Measurements from ENCODE around the gene CCDC146.

Gene CCDC146

DNA sequence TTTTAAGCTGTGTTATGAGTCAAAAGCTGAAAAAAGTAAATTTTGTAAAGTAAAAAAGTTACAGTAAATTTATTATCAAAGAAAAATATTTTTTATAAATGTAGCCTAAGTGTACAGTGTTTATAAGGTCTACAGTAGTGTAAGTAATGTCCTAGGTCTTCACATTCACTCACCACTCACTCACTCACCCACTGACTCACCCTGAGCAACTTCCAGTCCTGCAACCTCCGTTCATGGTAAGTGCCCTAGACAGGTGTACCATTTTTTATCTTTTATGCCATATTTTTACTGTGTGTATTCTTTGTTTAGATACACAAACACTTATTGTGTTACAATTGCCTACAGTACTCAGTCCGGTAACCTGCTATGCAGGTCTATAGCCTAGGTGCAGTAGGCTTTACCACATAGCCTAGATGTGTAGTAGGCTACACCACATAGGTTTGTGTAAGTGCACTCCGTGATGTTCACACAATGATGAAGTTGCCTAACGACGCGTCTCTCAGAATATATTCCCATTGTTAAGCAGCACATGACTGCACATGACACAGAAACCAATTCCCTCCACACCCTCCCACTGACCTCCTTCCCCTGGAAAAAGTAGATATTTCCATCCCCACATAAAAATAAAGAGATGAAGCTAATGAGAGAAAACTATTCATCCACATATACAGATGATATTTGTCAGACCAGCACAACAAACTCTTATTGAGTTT, 122.0 kb downstream of the CCDC146 start:
- DNase-seq (ENCODE audit: low read depth) = no peak

DNA sequence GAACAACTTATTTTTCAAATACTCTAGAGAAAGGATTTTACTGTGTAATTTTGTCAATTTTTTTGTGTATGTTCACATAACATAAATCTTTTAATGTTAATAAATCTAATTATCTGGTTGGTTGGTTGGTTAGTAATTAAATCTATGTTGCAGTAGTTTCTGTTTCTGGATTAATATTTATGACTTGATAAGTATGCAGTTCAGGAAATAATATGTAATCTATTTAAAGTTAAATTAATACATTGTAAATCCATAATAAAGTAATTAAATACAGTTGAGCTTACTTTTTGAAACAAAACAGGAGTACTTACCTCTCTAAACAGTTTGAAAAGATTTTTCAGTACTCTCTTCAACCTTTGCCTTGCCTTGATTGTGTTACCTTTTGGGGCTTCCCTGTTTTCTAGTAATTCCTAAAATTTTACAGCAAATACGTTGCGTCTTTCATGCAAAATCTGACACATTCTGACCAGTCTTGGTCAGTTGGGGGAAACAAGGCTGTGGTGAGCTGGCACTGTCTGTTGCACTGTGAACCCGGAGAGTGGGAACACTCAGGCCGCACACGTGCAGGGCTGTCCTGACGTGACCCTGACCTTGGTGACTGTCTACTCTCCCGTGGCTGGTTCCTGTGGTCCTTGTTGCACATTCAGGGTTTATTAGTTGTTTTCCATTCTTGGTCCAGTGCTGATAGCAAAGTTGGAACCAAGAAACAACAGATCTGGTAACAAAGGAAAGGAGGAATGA, 122.8 kb downstream of the CCDC146 start:
- no peak for DNase-seq (ENCODE audit: low read depth)

- no peak for DNase-seq (ENCODE audit: low read depth)
These were observed 123.7 kb downstream of the CCDC146 start for GRCh38 chr7:77246026-77246640.

GRCh38 chr7:77247206-77247850, 124.9 kb downstream of the CCDC146 start:
- DNase-seq (ENCODE audit: low read depth) = peak; percentile 72

DNA sequence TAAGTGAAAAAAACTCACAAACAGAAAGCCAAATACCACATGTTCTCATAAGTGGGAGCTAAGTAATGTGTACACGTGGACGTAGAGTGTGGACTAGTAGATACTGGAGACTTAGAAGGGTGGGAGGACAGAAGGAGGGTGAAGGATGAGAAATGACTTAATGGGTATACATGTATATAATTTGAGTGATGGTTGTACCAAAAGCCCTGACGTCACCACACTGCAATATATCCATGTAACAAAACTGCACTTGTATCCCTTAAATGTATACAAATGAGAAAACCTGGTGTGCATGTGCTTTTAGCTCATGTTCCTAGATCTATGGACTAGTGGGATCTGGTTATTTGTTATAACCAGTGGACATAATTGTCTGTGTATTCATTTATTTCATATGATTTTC, 125.7 kb downstream of the CCDC146 start:
- no peak for DNase-seq (ENCODE audit: low read depth)

- DNase-seq (ENCODE audit: low read depth) = no peak
These were observed 130.1 kb downstream of the CCDC146 start for GRCh38 chr7:77252506-77252905.

DNA sequence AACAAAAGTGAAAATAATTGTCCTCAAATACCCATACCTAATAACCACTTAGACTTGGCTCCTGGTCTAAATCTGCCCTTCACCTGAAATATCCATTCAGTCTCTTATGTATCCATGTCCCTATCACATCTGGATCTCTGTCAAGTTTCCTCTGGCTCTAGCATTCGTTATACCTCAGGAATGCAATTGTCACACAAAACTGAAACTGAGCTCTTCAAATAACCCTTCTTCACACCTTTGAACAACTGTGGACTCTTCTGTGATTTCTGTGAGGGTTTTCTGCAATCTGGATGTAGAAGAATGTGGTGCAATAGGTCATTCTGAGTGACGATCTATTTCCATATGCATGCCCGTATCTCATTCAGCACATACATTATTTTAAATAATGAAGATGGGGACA, 130.7 kb downstream of the CCDC146 start:
- DNase-seq (ENCODE audit: low read depth) = no peak

DNA sequence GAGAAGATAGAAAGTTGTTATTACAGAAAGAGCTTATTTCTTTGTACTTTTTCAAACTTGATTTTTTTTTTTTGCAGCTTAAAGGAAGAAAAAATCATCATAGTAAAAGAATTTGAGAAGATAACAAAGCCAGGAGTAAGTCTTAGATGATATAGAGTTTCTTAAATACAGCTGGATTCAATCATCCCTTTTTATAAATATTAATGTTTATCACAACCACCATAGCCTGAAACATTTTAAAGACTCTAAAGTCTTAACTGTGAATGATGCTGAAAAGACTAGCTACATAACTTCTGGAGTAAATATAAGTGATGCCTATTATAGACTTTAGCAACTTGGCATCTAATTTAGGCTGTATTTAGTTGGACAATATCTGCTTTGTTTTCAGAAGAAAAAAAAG, 132.0 kb downstream of the CCDC146 start:
- DNase-seq (ENCODE audit: low read depth) = no peak

DNA sequence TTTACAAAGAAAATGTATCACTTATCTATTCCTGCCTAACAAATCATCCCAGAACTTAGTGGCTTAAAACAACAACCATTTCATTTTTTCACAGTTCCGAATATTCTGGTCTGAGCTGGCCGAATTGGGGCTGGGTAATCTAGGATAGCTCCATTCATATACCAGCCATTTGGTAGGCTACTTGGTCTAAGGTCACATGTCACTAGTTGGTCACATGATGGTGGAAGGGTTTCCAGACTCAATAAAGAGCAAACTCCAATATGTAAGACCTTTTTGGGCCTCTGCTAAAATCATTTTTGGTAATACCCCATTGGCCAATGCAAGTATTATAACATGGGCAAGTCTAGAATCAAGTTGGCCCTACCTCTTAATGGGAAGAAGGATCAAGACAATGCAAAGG, 132.5 kb downstream of the CCDC146 start:
- DNase-seq (ENCODE audit: low read depth) = no peak

- DNase-seq (ENCODE audit: low read depth) = peak; percentile 81
These were observed 135.6 kb downstream of the CCDC146 start for GRCh38 chr7:77258014-77258413.

DNA sequence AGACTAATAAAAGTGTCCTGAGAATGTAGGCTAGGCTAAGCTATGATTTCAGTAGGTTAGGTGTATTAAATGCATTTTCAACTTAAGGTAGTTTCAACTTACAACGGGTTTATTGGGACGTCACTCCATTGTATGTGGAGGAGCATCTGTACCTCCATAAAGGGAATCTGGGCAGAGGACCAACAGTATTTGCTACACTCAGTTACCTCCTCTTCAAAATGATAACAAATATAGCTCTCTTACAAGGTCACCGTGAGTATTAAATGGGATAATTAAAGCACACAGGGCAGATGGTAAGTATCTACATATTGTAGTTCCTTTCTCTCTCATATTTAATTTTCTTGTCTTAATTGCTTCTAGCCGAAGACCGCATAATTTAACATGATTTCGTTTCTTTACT, 136.2 kb downstream of the CCDC146 start:
- no peak for DNase-seq (ENCODE audit: low read depth)

- peak; percentile 36 for DNase-seq (ENCODE audit: low read depth)
These were observed 139.9 kb downstream of the CCDC146 start for GRCh38 chr7:77262316-77262715.

DNA sequence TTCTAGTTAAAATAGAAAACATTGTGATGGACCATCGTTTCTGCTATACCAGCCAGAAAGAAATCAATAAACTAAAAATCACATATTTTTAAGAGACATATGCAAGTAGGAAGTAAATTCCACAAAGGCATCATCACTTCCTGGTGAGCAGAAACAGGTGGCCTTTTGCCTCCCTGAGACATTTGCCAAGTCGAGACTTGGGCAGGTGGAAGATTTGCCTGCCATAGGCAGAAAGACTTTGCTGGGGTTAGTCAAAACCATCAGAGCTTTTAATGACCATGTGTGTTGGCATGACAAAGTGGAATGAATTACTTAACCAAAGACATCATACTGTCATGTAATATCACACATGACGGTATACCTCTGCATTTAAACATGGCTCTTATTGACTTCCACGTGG, 143.3 kb downstream of the CCDC146 start:
- DNase-seq (ENCODE audit: low read depth) = no peak

GRCh38 chr7:77266291-77266794, 143.9 kb downstream of the CCDC146 start:
- DNase-seq (ENCODE audit: low read depth) = peak; percentile 37

DNA sequence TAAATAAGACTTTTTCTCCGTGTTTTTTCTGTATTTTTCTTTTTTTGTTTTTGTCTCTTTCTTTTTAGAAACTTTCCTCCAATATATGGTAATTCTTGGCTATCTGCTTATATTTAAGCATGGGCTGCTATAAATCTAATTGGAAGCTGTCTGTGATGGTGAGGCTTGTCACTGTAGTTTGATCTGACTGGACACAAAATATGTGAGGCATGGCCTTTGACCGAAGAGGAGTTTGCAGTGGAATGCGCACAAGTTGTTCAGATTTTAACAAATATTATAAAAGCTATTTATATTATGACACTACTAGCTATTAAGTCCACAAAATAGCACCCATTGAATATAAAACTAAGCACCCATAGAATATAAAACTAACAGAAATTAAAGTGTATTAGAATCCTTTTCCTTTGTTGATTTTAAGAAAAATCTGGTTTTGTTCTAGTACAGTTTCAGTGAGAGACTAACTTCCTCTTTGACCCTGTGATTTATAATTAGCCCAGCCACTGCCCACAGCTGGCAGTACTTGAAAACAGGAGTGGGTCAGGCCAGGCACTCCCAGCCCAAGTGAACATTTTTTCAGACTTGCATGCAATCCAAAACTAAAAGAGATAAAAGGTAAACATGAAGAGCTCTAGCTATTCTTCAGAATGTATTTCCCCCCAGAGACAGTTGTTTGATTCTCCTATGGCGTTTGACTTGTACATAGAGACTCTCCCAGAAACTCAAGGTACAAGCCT, 147.1 kb downstream of the CCDC146 start:
- peak; percentile 30 for DNase-seq (ENCODE audit: low read depth)

- DNase-seq (ENCODE audit: low read depth) = no peak
These were observed 147.7 kb downstream of the CCDC146 start for GRCh38 chr7:77270094-77270480.

DNA sequence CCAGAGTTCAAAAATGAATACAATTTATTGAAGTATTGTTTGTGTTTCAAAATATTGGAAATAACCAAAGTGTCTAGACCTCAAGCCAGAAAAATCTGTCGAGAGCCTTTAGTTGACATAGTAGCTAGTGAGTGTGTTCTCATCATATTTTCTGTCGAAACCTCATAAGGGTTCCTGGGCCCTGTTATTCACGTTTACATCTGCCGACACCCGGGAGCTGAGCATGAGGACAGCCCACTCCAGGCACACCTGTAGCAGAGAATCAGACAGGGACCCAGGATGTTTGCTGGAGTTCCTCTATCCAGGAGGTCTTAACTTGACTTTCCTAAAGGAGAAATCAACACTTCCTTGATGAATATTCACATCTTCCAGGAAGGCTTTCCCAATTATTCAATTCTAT, 149.4 kb downstream of the CCDC146 start:
- DNase-seq (ENCODE audit: low read depth) = no peak

DNA sequence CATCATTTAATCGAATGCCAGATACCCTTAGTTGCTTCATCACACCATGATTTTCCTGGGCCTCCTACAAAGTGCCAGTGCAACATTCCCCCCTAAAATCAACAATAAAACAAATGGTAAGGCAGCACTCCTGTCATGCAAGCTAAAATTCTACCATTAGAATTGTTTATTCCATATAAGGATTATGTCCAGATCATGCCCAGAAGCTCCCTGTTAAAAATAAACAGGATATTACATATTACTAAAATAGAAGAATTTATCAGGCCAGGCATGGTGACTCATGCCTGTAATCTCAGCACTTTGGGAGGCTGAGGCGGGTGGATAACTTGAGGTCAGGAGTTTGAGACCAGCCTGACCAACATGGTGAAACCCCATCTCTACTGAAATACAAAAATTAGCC, 153.2 kb downstream of the CCDC146 start:
- peak; percentile 71 for DNase-seq (ENCODE audit: low read depth)

- peak; percentile 46 for DNase-seq (ENCODE audit: low read depth)
These were observed 153.7 kb downstream of the CCDC146 start for GRCh38 chr7:77276120-77276519.

DNA sequence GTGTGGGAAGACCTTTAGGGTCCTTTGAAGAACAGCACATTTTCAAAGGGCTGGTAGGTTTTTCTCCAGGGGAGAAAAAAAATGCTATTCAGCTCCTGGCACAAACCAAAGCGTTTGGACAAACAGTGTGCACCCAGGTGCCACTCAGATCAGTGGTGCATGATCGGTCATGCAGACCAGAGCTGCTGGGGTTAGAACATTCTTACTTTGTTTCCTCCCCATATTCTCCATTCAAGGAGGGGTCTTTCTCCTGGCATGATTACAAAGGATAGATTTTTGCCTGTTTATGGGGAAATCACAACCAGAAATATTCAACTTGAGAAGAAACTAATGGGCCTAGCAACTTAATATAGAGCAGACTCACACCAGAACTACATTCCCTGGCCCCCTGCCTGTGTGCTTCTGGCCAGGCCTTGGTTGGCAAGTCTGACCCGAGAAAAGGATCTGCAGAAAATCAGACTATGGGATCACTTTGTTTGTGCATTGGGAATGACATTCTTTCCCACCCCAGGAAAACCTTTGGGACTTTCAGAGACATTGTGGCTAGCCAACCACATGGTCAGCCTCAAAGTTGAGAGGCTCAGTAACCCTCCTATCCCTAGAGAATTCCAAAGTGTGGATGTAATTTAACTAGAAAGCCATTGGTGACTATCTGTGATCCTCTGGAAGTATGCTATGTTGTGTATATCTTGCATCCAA, 159.5 kb downstream of the CCDC146 start:
- no peak for DNase-seq (ENCODE audit: low read depth)

GRCh38 chr7:77282897-77283296, 160.5 kb downstream of the CCDC146 start:
- DNase-seq (ENCODE audit: low read depth) = no peak
